ENCODE data around the gene ZNF341. TPM values are rescaled to one million over a fixed set of nuclear protein-coding genes. Genes with fewer than 3 reads are reported as not detected.

Gene ZNF341
- polyA plus RNA-seq, 1 donor (not counting 4 experiments of a cell fraction or from before 2014, with no cell fraction given) = 1.7 TPM

DNA sequence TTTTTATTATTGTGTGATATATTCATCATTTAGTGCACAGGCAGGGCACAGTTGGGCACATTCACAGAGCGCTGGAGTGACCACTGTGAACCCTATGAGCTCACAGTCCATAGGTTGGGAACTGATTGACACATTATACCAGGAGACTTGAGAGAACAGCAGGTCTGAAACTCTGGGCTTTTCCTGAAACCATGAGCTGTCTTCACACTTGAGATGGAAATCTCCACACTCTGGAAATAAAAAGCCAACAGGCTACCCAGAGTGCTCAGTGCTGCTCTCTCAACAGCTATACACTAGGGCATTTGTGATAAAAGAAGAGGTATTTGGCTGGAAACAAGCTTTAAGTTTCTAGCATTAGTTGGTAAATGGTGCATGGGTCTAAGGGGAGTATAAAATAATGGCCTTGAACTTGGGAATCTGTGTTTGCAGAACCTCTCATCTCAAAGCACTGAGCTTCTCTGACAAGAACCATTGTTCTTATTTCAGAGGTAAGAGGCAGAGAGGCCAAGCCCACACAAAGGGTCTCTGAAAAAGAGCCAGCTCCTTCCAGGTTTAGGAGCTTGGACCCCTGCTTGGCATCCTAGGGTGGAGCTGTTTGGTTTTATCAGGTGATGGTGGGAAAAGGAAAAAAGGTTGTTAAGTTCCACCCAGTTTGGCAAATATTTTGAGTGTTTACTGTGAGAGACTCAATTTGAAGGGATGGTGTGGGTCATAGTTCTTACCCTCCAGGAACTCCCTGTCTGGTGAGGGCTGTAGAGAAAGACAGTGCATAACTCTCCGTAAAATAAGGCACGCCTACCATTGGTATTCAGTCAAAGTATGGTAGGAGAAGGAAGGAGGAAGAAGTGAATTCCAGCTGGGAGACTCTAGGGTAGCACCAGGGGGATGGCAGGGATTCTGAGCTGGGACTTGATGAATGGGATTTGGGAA lies 93.8 kb downstream of the ZNF341 start:
- peaks cover 22% of the 10 kb centered on the region for H4K20me1 ChIP-seq (ENCODE audit: control insufficient read depth, extremely low read depth, insufficient read depth, low read length)
- H3K9ac ChIP-seq (ENCODE audit: control insufficient read depth, extremely low read depth, insufficient read depth, low read length) = no peak overlapping the region
- dilution Hi-C loops (cut with MboI; ENCODE audit: extremely low pct_ligation_motif_present, low sequenced_read_pairs) = no loop called here
- no peaks in the 10 kb centered on the region for H3K9me3 ChIP-seq (ENCODE audit: control insufficient read depth, low read depth, low read length)
- no peak overlapping the region for H3K4me2 ChIP-seq (ENCODE audit: control insufficient read depth, extremely low read depth, insufficient read depth, low read depth, low read length)
- no peak overlapping the region for H3K27ac ChIP-seq (ENCODE audit: control insufficient read depth, insufficient read depth, low read length)
- FAIRE-seq (no peak), DNase-seq (ENCODE audit: low read depth, low spot score) (no peak)
- H3K79me2 ChIP-seq (ENCODE audit: control insufficient read depth, insufficient read depth, low read length) = peaks cover 92% of the 10 kb centered on the region
- no peaks in the 10 kb centered on the region for H3K27me3 ChIP-seq (ENCODE audit: control insufficient read depth, extremely low read depth, insufficient read depth, low read length)
- H3K4me3 ChIP-seq (ENCODE audit: control insufficient read depth in 2 of 3, extremely low read depth in 1 of 3, insufficient read depth in 2 of 3, low read depth in 1 of 3, low read length in 3 of 3) = no peak overlapping the region
- no peaks in the 10 kb centered on the region for H3K4me1 ChIP-seq (ENCODE audit: control insufficient read depth, extremely low read depth, insufficient read depth, low read length)
- no peak for TF ChIP-seq EZH2 (IDR thresholded peaks at IDR 0.05; ENCODE audit: low read length)
- TF ChIP-seq, protein P1, sequence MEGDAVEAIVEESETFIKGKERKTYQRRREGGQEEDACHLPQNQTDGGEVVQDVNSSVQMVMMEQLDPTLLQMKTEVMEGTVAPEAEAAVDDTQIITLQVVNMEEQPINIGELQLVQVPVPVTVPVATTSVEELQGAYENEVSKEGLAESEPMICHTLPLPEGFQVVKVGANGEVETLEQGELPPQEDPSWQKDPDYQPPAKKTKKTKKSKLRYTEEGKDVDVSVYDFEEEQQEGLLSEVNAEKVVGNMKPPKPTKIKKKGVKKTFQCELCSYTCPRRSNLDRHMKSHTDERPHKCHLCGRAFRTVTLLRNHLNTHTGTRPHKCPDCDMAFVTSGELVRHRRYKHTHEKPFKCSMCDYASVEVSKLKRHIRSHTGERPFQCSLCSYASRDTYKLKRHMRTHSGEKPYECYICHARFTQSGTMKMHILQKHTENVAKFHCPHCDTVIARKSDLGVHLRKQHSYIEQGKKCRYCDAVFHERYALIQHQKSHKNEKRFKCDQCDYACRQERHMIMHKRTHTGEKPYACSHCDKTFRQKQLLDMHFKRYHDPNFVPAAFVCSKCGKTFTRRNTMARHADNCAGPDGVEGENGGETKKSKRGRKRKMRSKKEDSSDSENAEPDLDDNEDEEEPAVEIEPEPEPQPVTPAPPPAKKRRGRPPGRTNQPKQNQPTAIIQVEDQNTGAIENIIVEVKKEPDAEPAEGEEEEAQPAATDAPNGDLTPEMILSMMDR (optimal IDR thresholded peaks at IDR 0.05 in 1 of 3, IDR thresholded peaks at IDR 0.05 in 1 of 3, conservative IDR thresholded peaks at IDR 0.05 in 1 of 3; ENCODE audit: extremely low read depth in 1 of 3, insufficient read depth in 2 of 3, low read length in 3 of 3) = no peak
- no peak overlapping the region for H2AFZ ChIP-seq (ENCODE audit: control insufficient read depth, low read length)
- H3K36me3 ChIP-seq (ENCODE audit: control insufficient read depth in 2 of 2, extremely low read depth in 1 of 2, insufficient read depth in 2 of 2, low read length in 2 of 2) = peaks cover 2 to 11% of the 10 kb centered on the region in 2 experiments
- peaks cover 9% of the 10 kb centered on the region for H3K9me1 ChIP-seq (ENCODE audit: control insufficient read depth, extremely low read depth, insufficient read depth, low read length)

DNA sequence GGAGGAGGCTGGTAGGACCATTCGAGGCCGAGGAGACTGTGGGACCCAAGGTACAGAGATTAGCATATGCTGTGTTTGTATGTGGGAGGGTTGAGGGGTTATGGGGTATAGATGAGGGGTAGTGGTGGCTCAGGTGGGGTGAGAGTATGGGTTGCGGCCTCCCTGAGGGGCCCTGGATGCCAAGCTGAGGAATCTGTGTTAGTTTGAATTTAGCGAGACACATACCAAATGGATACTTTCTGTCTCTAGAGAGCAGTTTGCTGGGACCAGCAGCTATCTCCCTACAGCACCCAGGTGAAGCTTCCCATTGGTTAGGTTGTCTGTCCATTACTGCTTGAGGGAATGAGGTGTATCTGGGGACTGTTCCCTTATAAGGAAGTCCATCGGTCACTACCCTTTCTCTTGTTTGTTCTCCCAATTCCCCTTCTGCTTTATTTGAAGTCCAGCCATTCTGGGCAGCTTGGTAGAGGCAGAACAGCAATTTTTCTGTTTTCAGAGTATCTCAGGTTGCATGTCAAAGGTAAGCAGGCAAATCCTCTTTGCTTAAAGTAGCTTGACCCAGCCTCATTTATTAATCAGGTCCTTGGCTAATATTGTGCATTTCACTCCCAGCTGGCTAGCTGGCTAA lies 94.6 kb downstream of the ZNF341 start:
- no peak overlapping the region for H3K27ac ChIP-seq (ENCODE audit: control insufficient read depth, insufficient read depth, low read length)
- H3K36me3 ChIP-seq (ENCODE audit: control insufficient read depth in 2 of 2, extremely low read depth in 1 of 2, insufficient read depth in 2 of 2, low read length in 2 of 2) = peaks cover 2 to 11% of the 10 kb centered on the region in 2 experiments
- H3K27me3 ChIP-seq (ENCODE audit: control insufficient read depth, extremely low read depth, insufficient read depth, low read length) = no peaks in the 10 kb centered on the region
- DNase-seq (ENCODE audit: low read depth, low spot score) (no peak), FAIRE-seq (no peak)
- H2AFZ ChIP-seq (ENCODE audit: control insufficient read depth, low read length) = no peak overlapping the region
- H3K4me3 ChIP-seq (ENCODE audit: control insufficient read depth in 2 of 3, extremely low read depth in 1 of 3, insufficient read depth in 2 of 3, low read depth in 1 of 3, low read length in 3 of 3) = no peak overlapping the region
- H3K9me1 ChIP-seq (ENCODE audit: control insufficient read depth, extremely low read depth, insufficient read depth, low read length) = peaks cover 9% of the 10 kb centered on the region
- TF ChIP-seq EZH2 (IDR thresholded peaks at IDR 0.05; ENCODE audit: low read length) = no peak
- TF ChIP-seq, protein P1 (optimal IDR thresholded peaks at IDR 0.05 in 1 of 3, IDR thresholded peaks at IDR 0.05 in 1 of 3, conservative IDR thresholded peaks at IDR 0.05 in 1 of 3; ENCODE audit: extremely low read depth in 1 of 3, insufficient read depth in 2 of 3, low read length in 3 of 3) = no peak
- no peak overlapping the region for H3K9ac ChIP-seq (ENCODE audit: control insufficient read depth, extremely low read depth, insufficient read depth, low read length)
- H3K4me2 ChIP-seq (ENCODE audit: control insufficient read depth, extremely low read depth, insufficient read depth, low read depth, low read length) = no peak overlapping the region
- no peaks in the 10 kb centered on the region for H3K4me1 ChIP-seq (ENCODE audit: control insufficient read depth, extremely low read depth, insufficient read depth, low read length)
- peaks cover 22% of the 10 kb centered on the region for H4K20me1 ChIP-seq (ENCODE audit: control insufficient read depth, extremely low read depth, insufficient read depth, low read length)
- H3K79me2 ChIP-seq (ENCODE audit: control insufficient read depth, insufficient read depth, low read length) = peaks cover 88% of the 10 kb centered on the region
- dilution Hi-C loops (cut with MboI; ENCODE audit: extremely low pct_ligation_motif_present, low sequenced_read_pairs) = no loop called here
- no peaks in the 10 kb centered on the region for H3K9me3 ChIP-seq (ENCODE audit: control insufficient read depth, low read depth, low read length)

All from keratinocyte (primary cell).